Epithelial cell of proximal tubule (primary cell): Measurements from ENCODE around the gene JHY. TPM values are rescaled to one million over a fixed set of nuclear protein-coding genes. Genes with fewer than 3 reads are reported as not detected.

ENCODE experiments used
- DNase-seq: peaks from one replicate; pipeline ENCODE4 v3.0.0-alpha.2; 2011; ENCODE audit warnings: low read depth
- H3K4me3 ChIP-seq: 2 replicates; pipeline ENCODE4 v1.5.1; 2011; ENCODE audit warnings: low read depth, mild to moderate bottlenecking, low read length
- total RNA-seq: library from RNA; depleted of rRNA; stranded (reverse); fragments of >200 nt; gene quantifications from 2 replicates; pipeline ENCODE4 v1.2.3, GENCODE V29; 2015
- TF ChIP-seq, protein P1 (sequence below): conservative IDR thresholded peaks from 2 replicates; pipeline ENCODE4 v1.5.1; 2012; ENCODE audit warnings: low read depth, mild to moderate bottlenecking, low read length

The JHY gene
- total RNA-seq, result 1.2 and 1.7 TPM in 2 replicates

DNA sequence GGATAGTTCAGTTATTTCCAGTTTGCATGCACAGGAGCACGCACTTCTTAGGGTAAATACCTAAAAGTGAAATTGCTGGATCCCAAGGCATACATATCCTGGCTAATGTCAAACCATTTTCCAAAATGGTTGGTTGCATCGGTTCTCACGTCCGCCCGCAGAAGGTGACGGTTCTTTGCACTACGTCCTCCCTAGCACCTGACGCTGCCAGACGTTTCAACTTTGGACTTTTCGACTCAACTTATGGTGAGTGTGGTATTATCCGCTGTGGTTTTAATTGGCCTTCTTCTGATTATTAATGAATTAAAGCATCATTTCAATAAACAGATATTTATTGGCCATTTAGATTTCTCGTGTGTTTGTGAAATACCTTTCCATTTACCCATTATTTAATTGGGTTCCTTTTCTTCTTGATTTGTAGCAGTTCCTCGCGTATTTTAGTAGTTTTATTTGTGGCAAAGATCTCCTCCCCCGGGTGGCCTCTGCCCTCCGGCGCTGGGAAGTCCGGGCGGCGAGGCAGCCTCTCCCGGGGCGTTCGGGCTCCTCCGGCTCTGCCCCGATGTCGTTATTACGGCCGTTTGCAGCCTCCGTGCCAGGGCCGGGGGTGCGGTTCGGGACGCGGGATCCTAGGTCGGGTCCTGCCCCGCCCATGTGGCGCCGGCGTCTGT, at the start of gene JHY:
Gene JHY (plus strand): TSS at position 571 of the 668 bp plus-strand sequence. CDS start 3,091 bp downstream, outside the sequence.
- TF ChIP-seq, protein P1, sequence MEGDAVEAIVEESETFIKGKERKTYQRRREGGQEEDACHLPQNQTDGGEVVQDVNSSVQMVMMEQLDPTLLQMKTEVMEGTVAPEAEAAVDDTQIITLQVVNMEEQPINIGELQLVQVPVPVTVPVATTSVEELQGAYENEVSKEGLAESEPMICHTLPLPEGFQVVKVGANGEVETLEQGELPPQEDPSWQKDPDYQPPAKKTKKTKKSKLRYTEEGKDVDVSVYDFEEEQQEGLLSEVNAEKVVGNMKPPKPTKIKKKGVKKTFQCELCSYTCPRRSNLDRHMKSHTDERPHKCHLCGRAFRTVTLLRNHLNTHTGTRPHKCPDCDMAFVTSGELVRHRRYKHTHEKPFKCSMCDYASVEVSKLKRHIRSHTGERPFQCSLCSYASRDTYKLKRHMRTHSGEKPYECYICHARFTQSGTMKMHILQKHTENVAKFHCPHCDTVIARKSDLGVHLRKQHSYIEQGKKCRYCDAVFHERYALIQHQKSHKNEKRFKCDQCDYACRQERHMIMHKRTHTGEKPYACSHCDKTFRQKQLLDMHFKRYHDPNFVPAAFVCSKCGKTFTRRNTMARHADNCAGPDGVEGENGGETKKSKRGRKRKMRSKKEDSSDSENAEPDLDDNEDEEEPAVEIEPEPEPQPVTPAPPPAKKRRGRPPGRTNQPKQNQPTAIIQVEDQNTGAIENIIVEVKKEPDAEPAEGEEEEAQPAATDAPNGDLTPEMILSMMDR, result no peak
- H3K4me3 ChIP-seq, result peak within 1 kb of the TSS; percentile 77
- DNase-seq, result no peak

GRCh38 chr11:122833846-122834464, 48.6 kb upstream of the JHY start:
- TF ChIP-seq, protein P1, result no peak
- H3K4me3 ChIP-seq, result no peak overlapping the region
- no peak for DNase-seq

GRCh38 chr11:122836916-122837315, 45.6 kb upstream of the JHY start:
- TF ChIP-seq, protein P1, result no peak
- DNase-seq, result no peak
- no peak overlapping the region for H3K4me3 ChIP-seq

- no peak for DNase-seq
- TF ChIP-seq, protein P1, result no peak
- H3K4me3 ChIP-seq, result no peak overlapping the region
Observed at GRCh38 chr11:122837528-122838346, 44.8 kb upstream of the JHY start.

- DNase-seq, result no peak
- no peak overlapping the region for H3K4me3 ChIP-seq
- TF ChIP-seq, protein P1, result no peak
Observed at GRCh38 chr11:122843281-122844141, 39.0 kb upstream of the JHY start.

- no peak for DNase-seq
- TF ChIP-seq, protein P1, result no peak
- no peak overlapping the region for H3K4me3 ChIP-seq
Observed at GRCh38 chr11:122847466-122847865, 35.1 kb upstream of the JHY start.
